CD14-positive monocyte (primary cell): Measurements from ENCODE around the gene TMEM114. TPM values are rescaled to one million over a fixed set of nuclear protein-coding genes. Genes with fewer than 3 reads are reported as not detected.

Experiments
- DNase-seq, 3 donors: peaks; one replicate each; pipeline ENCODE4 v3.0.0-alpha.2; 2011 to 2022
- H2AFZ ChIP-seq: 2 replicates; pipeline ENCODE4 v1.6.0; 2012; ENCODE audit warnings: mild to moderate bottlenecking, low read depth, low read length, inconsistent platforms; ENCODE audit not compliant: insufficient read depth, poor library complexity, severe bottlenecking
- H3K27ac ChIP-seq, 2 donors: 1 replicate in 1 of 2; 2 replicates in 1 of 2; pipeline ENCODE4 v1.5.1; 2012 to 2013; ENCODE audit warnings: low read length in 2 of 2, control low read depth in 1 of 2, inconsistent platforms in 1 of 2, low read depth in 1 of 2, mild to moderate bottlenecking in 1 of 2
- H3K27me3 ChIP-seq, 2 donors: one replicate each; pipeline versions ENCODE4 v1.6.0 to v1.6.1; 2011 to 2013; ENCODE audit warnings: low read length in 2 of 2; ENCODE audit not compliant: control insufficient read depth in 2 of 2, insufficient read depth in 2 of 2
- H3K36me3 ChIP-seq, 2 donors: replicated peaks in 1 of 2; 1 replicate in 1 of 2; 2 replicates in 1 of 2; pipeline versions ENCODE4 v1.5.1 to v1.6.1; 2012 to 2013; ENCODE audit warnings: low read length in 2 of 2, control low read depth in 1 of 2, inconsistent platforms in 1 of 2, mild to moderate bottlenecking in 1 of 2; ENCODE audit not compliant: insufficient read depth in 2 of 2, control insufficient read depth in 1 of 2
- H3K4me1 ChIP-seq, 2 donors: 1 replicate in 1 of 2; 2 replicates in 1 of 2; pipeline versions ENCODE4 v1.5.1 to v1.6.1; 2012 to 2013; ENCODE audit warnings: low read length in 2 of 2, control low read depth in 1 of 2, inconsistent platforms in 1 of 2, mild to moderate bottlenecking in 1 of 2, moderate library complexity in 1 of 2; ENCODE audit not compliant: insufficient read depth in 2 of 2, control insufficient read depth in 1 of 2
- H3K4me2 ChIP-seq: replicated peaks from 2 replicates; pipeline ENCODE3; 2012; ENCODE audit warnings: low read length, moderate library complexity, mild to moderate bottlenecking; ENCODE audit not compliant: poor library complexity, severe bottlenecking; ENCODE audit errors: extremely low read depth
- H3K4me3 ChIP-seq, 3 experiments: fragments of 200-600 bp in 1 of 3; sonication (generic) in 1 of 3; replicated peaks in 1 of 3; 1 replicate in 2 of 3; 2 replicates in 1 of 3; pipeline ENCODE4 v1.5.1; 2011 to 2013; ENCODE audit warnings: low read length in 3 of 3, mild to moderate bottlenecking in 3 of 3, control low read depth in 2 of 3, low read depth in 2 of 3, inconsistent platforms in 1 of 3, moderate library complexity in 1 of 3
- H3K79me2 ChIP-seq: 2 replicates; pipeline ENCODE4 v1.6.0; 2012; ENCODE audit warnings: mild to moderate bottlenecking, control low read depth, inconsistent platforms, low read length, moderate library complexity; ENCODE audit not compliant: insufficient read depth
- H3K9ac ChIP-seq: 2 replicates; pipeline ENCODE4 v1.6.0; 2017; ENCODE audit warnings: low read length, mild to moderate bottlenecking; ENCODE audit not compliant: insufficient read depth, poor library complexity, severe bottlenecking
- H3K9me3 ChIP-seq, 2 donors: replicated peaks in 1 of 2; 1 replicate in 1 of 2; 2 replicates in 1 of 2; pipeline versions ENCODE4 v1.5.1 to v1.6.1; 2012 to 2013; ENCODE audit warnings: low read length in 2 of 2, control low read depth in 1 of 2; ENCODE audit not compliant: control insufficient read depth in 1 of 2, insufficient read depth in 1 of 2
- H4K20me1 ChIP-seq: 2 replicates; pipeline ENCODE4 v1.6.0; 2012; ENCODE audit warnings: mild to moderate bottlenecking, low read length, control low read depth, moderate library complexity; ENCODE audit not compliant: insufficient read depth
- H3K27ac Mint-ChIP-seq, 7 donors: one replicate each; pipeline ENCODE4 v1.8.0; 2020; ENCODE audit warnings: mild to moderate bottlenecking in 7 of 7, mixed read lengths in 7 of 7, moderate library complexity in 6 of 7, inconsistent platforms in 2 of 7
- H3K27me3 Mint-ChIP-seq, 3 donors: one replicate each; pipeline ENCODE4 v1.8.0; 2021 to 2022; ENCODE audit warnings: low read depth in 3 of 3, mild to moderate bottlenecking in 3 of 3, mixed read lengths in 3 of 3, moderate library complexity in 3 of 3, inconsistent platforms in 1 of 3
- H3K36me3 Mint-ChIP-seq, 2 donors: one replicate each; pipeline ENCODE4 v1.8.0; 2020; ENCODE audit warnings: mixed read lengths in 2 of 2, inconsistent platforms in 1 of 2, mild to moderate bottlenecking in 1 of 2
- H3K4me1 Mint-ChIP-seq: one replicate; pipeline ENCODE4 v1.8.0; 2020; ENCODE audit warnings: mild to moderate bottlenecking, mixed read lengths
- H3K4me3 Mint-ChIP-seq, 2 donors: one replicate each; pipeline ENCODE4 v1.8.0; 2020; ENCODE audit warnings: mild to moderate bottlenecking in 2 of 2, mixed read lengths in 2 of 2, moderate library complexity in 1 of 2
- H3K9me3 Mint-ChIP-seq, 7 donors: one replicate each; pipeline ENCODE4 v1.8.0; 2020 to 2022; ENCODE audit warnings: mixed read lengths in 7 of 7, mild to moderate bottlenecking in 6 of 7, moderate library complexity in 6 of 7, inconsistent platforms in 2 of 7
- CTCF ChIP-seq: fragments of 200-600 bp; IDR thresholded peaks from one replicate; pipeline ENCODE4 v1.8.0; 2022; ENCODE audit warnings: antibody characterized with exemption, mild to moderate bottlenecking
- WGBS: methylation state at CpG from one replicate; pipeline ENCODE4 v1.1.5; 2013; ENCODE audit warnings: missing lambda C conversion rate; ENCODE audit not compliant: insufficient coverage; 5-methylcytosine and 5-hydroxymethylcytosine counted together
- intact Hi-C, 2 donors: fragments of 100-400 bp; cut with micrococcal nuclease; formaldehyde crosslinking; loops; one replicate each; pipeline versions ENCODE4 v1.15.0 to v1.15.1; 2023
- polyA plus RNA-seq, 3 donors: library from polyadenylated mRNA; depleted of rRNA in 1 of 3; unstranded in 2 of 3; stranded (reverse) in 1 of 3; fragments of 300-500 nt in 2 of 3; fragments of >200 nt in 1 of 3; fragmentation: Illumina TruSeq in 2 of 3; gene quantifications; 1 replicate in 2 of 3; 2 replicates in 1 of 3; pipeline ENCODE4 v1.2.3, GENCODE V29; 2012 to 2021

Gene TMEM114
- polyA plus RNA-seq, 3 donors: not detected

- Mint-ChIP-seq H3K27ac (no peak overlapping the region), H3K4me3 (no peak overlapping the region), H3K9me3 (peaks cover 0 to 4% (median 0%) of the 10 kb centered on the region in 7 donors), H3K36me3 (no peaks in the 10 kb centered on the region), H3K27me3 (peaks cover 7 to 26% (median 20%) of the 10 kb centered on the region in 3 donors), H3K4me1 (no peaks in the 10 kb centered on the region)
- no peak overlapping the region for H3K27ac ChIP-seq
- H2AFZ ChIP-seq: no peak overlapping the region
- H3K4me1 ChIP-seq: no peaks in the 10 kb centered on the region
- TF ChIP-seq CTCF: no peak
- H3K9me3 ChIP-seq: no peaks in the 10 kb centered on the region
- H3K4me2 ChIP-seq: no peak overlapping the region
- H3K27me3 ChIP-seq: peaks cover 7% of the 10 kb centered on the region in 2 donors
- intact Hi-C loops: no loop called here
- WGBS: 73% methylated on average over 7 of the region's 9 CpGs
- H3K79me2 ChIP-seq: no peaks in the 10 kb centered on the region
- H4K20me1 ChIP-seq: no peaks in the 10 kb centered on the region
- no peak for DNase-seq
- no peak overlapping the region for H3K4me3 ChIP-seq
- no peaks in the 10 kb centered on the region for H3K36me3 ChIP-seq
- H3K9ac ChIP-seq: no peak overlapping the region
Measured at GRCh38 chr16:8607214-8607613, 16.9 kb upstream of the TMEM114 start.

GRCh38 chr16:8605554-8605953, 15.2 kb upstream of the TMEM114 start:
- H3K27me3 ChIP-seq: peaks cover 0 to 3% of the 10 kb centered on the region in 2 donors
- intact Hi-C loops: no loop called here
- H3K27ac Mint-ChIP-seq: no peak overlapping the region
- TF ChIP-seq CTCF: no peak
- H3K27ac ChIP-seq: no peak overlapping the region
- peaks cover 7 to 20% (median 14%) of the 10 kb centered on the region in 3 donors for H3K27me3 Mint-ChIP-seq
- no peaks in the 10 kb centered on the region for H3K36me3 Mint-ChIP-seq
- H3K9ac ChIP-seq: no peak overlapping the region
- DNase-seq: no peak
- no peak overlapping the region for H2AFZ ChIP-seq
- no peaks in the 10 kb centered on the region for H3K4me1 ChIP-seq
- no peak overlapping the region for H3K4me3 Mint-ChIP-seq
- no peaks in the 10 kb centered on the region for H3K4me1 Mint-ChIP-seq
- H4K20me1 ChIP-seq: no peaks in the 10 kb centered on the region
- no peaks in the 10 kb centered on the region for H3K79me2 ChIP-seq
- no peaks in the 10 kb centered on the region for H3K9me3 ChIP-seq
- H3K9me3 Mint-ChIP-seq: peaks cover 0 to 4% (median 0%) of the 10 kb centered on the region in 7 donors
- no peak overlapping the region for H3K4me2 ChIP-seq
- no peak overlapping the region for H3K4me3 ChIP-seq
- H3K36me3 ChIP-seq: no peaks in the 10 kb centered on the region
